GM19023 (cell line): ENCODE measurements around the gene JAM3.

Experiments
- ATAC-seq: cut with Tn5 transposase; IDR thresholded peaks from one replicate; pipeline ENCODE4 v1.9.1; 2021; ENCODE audit warnings: mild to moderate bottlenecking, moderate library complexity; ENCODE audit not compliant: unreplicated experiment

Gene JAM3

GRCh38 chr11:134038897-134039470 lies 29.9 kb upstream of the JAM3 start:
- ATAC-seq, result no peak

- no peak for ATAC-seq
Measured at GRCh38 chr11:134039726-134040385, 29.0 kb upstream of the JAM3 start.

GRCh38 chr11:134040386-134041302 lies 28.2 kb upstream of the JAM3 start:
- no peak for ATAC-seq

- no peak for ATAC-seq
Measured at GRCh38 chr11:134041349-134041748, 27.5 kb upstream of the JAM3 start.

DNA sequence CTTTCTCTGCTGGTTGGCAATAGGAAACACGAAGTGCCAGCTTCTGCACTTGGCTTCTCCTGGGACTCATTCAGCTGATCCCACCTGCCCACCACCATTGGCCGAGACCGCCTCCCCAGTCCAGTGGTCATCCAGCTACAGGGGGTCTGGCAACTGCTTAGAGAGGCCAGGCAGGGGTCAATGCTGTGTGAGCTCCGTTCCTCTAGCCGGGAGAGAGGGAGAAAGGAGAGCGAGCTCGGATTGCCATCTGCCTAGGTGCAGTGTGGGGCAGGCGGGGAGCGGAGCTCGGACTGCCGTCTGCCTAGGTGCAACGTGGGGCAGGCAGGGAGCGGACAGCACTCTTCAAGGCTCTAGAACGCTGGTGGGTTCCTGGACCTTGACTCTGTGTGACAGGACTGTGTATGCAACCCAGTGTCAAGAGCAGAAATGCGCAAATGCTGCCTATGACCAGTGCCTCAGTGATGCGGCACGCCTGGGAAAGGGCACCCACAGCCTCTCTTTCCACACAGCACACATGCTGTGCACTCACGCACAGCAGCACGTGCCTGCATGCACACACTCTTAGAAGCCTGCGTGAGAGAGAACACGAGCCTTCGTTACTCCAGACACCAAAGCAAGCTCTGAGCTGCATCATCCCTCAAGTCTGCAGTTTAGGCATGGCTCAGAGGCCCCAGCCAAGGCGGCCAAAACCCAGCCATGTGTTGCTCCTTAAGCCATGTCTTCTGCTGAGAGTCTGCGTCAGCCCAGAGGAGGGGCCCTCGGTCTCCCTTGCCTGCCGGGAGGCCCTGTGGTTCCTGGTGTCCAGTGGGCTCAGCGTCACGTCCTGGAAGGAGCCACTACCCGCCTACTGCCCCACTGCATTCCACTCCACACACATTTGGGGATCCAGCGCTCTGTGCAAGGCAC lies 26.8 kb upstream of the JAM3 start:
- no peak for ATAC-seq

DNA sequence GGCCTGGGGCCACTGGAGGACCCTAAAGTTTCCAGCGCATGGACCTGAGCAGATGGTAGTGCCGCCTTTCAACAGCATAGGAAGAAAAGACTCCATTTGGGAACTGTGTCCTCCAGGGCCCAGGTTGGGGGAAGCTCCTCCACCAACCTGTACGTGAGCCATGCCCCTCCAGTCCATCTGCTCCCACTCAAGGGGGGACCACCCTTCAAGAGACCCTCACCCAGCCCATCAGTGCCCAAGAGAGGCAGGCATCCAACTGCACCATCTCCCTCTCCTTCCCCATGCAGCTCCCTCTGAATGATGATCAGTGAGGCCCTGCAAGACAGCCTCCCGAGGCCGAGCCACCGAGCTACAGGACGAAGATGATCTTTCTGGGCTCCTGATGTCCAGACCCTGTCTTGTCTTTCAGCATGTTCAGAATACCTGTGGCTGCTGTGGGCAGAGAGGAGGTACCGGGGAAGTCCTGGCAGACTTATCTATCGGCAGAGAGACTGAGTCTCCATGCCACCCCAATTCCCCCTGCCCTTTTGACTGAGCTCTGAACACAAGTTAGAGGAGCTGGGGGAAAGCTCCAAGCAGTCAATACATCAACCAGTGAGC lies 25.0 kb upstream of the JAM3 start:
- no peak for ATAC-seq

DNA sequence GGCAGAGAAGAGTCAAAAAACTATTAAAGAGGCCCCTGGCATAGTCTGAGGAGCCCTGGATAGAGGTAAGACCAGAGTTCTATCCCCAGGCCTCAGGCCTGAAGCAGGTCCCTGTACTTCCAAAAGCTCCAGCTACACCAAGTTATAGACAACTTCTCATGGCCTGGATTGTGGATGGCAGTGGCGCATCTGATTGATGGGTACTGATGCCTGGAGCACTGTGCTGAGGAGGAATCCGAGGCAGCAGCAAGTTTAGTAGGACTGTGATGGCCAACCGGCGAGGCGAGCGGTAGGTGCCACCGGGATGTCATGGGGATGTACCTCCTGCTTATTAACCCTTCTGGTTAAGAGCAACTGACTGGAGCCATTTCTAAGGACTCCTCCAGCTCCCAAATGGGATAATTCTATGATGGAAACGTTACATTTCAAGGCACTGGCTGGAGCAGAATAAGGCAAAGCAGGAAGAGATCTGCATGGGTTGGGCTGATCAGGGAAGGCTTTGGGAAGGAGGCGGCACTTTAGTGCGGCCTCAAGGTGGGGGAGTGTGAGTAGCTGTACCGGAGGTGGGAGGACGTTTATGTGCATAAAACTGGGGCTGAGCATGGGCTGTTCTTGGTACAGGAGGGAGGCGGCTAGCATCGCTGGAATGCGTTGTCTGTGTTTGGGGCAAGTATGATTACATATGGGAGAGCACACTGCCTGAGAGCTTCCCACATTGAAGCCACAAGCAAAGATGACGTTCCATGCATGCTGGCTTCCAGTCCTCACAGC lies 24.2 kb upstream of the JAM3 start:
- no peak for ATAC-seq

DNA sequence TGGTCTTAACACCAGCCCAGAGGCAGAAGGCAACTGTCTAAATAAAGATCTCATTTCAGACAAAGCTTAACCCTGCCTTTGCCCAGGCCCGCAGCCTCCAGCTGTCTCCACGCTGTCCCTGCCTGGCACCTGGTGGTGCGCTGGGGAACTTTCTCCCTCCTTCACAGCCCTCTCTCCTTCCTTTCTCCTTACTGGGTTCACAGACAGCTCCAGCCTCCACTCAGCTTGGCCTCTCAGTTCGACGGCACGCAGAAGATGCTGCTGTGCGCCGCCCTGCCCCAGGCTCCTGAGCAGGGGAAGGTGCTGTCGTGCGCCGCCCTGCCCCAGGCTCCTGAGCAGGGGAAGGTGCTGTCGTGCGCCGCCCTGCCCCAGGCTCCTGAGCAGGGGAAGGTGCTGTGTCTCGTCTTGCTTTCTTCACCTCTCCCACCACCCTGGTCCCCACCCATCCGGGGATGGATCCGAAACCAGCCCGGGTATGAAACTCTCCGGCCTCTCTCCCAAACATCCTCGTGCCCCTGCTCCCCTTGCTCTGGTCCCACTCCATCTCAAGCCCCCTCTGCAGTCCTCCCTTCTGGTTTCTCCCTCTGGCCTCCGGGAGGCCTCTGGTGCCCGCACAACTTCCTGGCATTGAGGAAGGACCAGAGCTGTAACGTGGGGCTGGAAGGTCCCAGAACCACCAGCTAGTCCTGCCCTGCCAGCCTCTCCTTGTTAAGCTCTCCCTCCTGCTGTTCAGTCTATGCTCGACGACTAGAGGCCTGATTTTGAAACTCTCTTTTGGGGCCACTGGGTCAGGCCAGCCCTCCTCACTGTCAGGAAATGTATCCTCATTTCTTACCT lies 22.9 kb upstream of the JAM3 start:
- ATAC-seq, result no peak

DNA sequence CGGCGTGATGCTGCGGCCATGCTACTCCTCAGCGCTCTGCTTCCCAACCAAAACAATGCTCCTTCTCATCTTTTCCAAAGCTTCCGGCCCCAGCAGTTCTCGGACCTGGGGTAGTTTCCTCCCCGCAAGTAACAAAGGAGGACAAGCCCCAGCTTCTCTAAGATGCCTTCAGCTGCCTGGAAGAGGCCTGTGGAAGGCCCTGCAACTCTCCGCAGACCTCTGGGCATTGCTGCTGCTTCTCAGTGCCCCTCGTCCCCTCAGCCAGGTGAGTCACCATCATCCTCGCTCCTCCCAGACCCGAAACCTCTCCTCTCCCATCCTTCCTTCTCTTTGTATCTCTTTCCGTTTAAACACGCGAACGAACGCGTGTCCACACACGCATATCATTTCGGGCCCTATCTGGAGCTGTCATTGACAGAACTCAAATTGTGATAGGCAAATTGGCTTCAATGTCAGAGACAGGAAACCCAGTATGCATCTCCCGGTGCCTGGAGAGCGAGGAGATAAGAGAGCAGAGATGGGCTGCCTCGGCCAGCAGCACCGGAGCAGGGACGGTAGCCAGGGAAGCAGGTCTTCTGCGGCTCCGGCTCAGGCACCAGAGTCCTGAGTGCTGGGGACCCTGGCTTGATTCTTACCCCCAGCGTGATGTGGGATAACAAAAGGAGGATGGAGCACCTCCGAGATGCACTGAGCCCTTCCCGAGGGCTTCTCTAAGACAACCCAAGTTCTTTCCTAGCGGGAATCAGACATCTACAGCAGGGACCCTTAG lies 22.0 kb upstream of the JAM3 start:
- no peak for ATAC-seq

GRCh38 chr11:134047586-134047999 lies 21.3 kb upstream of the JAM3 start:
- ATAC-seq, result no peak

DNA sequence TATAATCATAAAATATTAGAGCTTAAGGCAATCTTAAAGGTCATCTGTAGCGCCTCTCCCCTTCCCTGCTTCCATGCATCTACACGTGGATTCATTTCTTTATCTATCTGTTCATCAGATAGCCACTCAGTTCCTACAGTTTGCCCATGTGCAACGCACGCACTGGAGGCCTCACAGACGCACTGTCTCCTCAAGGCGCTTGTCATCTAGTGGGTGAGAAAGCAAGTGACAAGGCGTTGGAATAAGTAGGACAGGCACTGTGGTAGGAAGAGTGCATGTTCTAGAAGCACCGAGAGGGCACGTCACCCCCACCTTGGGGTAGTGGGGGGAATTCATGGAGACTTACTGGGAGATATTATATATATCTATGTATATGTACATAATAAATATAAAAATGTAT lies 20.8 kb upstream of the JAM3 start:
- ATAC-seq, result no peak

GRCh38 chr11:134049303-134049702 lies 19.6 kb upstream of the JAM3 start:
- no peak for ATAC-seq

DNA sequence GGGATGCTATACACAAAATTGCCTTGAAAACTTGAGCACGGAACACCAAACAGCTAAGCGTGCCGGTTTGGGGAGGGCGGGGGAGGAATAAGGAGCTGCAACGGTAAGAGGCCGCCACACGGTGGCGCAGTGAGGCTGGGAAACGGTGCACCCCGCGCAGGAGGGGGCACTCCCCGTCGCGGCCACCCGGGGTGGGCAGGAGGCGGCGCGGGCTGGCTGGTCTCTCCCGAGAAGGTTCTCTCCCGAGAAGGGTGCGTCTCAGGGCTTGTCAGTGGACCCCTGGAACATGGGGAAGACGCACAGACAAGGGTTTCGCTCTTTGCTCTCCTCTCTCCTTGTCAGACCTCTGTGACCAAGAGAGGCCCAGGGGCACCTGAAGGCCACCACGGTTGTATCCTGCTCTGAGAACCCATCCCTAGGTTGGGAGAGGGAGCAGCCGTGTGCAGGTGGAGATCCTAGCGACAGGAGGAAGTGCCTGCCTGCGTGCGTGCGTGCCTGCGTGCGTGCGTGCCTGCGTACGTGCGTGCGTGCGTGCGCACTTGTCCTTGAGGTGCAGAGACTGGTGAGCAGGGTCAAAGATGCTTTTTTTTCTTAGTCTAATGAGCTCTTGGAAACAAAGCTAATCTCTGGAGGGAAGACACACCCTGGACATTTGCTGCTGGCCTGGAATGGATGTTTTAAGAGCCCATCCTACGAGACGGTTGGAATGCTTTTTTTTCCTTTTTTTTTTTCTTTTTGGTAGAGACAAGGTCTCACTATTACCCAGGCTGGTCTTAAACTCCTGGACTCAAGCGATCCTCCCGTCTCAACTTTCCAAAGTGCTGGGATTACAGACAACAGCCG lies 18.1 kb upstream of the JAM3 start:
- peak; percentile 90 for ATAC-seq

DNA sequence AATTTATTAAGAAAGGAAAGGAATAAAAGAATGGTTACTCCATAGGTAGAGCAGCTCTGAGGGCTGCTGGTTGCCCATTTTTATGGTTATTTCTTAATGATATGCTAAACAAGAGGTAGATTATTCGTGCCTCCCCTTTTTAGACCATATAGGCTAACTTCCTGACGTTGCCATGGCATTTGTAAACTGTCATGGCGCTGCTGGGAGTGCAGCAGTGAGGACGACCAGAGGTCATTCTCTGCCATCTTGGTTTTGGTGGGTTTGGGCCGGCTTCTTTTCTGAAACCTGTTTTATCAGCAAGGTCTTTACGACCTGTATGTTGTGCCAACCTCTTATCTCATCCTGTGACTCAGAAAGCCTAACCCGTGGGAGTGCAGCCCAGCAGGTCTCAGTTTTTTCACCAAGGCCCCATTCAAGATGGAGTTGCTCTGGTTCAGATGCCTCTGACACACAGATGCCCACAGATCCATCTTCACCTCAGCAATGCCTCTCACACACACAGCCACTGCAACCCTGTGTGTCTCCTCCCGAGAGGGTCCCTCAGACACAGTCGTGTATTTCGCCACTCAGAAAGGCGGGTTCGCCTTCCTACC lies 16.4 kb upstream of the JAM3 start:
- no peak for ATAC-seq

DNA sequence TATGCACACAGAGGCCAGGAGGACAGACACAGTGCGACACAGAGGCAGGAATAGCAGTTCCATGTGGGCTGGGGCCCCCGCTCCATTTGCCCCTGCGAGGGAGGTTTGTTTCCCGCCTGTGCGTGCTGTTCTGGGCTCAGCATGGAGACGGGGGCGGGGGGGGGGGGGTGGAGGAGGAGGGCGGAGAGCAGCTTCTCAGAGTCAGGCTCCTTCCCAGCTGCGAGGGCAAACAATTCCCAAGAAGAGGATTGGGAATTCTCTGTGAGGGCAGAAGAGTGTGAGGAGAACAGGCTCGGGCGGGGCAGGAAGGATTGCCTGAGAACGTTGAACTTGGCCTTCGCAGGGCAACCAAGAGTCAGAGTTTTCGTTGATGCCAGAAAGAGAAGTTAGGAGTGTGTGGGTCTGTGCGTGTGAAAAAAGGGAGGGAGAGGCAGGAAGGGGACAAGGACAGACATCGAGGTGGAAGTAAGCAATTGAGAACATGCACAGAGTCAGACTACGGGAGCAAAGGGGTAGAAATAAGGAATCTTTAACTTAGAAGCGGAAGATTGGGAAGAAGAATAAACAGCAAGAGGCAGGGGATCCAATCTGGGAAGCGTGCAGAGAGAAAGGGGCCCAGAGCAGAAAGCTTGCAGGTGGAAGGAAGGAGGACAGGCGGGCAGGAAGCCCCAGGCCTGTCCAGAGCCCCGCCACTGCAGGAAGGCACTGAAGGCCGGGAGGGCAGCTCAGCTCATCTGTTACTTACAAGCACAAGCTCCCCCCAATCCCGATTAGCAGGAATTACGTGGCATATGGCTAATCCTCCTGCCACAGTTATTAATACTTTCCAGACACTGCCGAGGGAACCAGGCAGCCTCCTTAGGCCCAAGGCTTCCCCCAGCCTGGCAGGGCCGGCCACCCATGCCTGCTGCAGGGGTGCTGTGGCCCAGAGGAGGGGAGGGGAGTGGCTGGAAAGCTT lies 15.6 kb upstream of the JAM3 start:
- ATAC-seq, result no peak

DNA sequence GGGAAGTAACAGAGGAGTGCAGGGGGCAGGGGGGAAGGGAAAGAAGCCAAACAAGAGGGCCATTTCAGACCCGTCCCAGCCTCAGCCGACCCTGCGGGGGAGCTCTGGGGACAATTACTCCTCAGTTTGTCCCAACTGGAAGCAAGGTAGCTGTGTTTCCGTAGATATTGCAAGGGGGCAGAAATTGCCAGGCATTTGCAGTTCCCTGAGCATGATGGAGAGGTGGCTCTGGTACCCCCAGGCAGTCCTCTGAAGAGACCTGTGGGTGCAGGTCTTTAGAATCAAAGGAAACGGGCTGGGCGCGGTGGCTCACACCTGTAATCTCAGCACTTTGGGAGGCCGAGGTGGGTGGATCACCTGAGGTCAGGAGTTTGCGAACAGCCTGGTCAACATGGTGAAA lies 13.8 kb upstream of the JAM3 start:
- no peak for ATAC-seq
